Stimulated activated CD8-positive, alpha-beta memory T cell treated with anti-CD3 and anti-CD28 coated beads, Interleukin-15, amount 100 ng/mL, for 48 hours (primary cell): Measurements from ENCODE around the gene TAS2R16.
"Not testable (repeated sequence)": the region's sequence is repeated elsewhere in the genome, so short reads cannot be mapped to it uniquely, and the experiment has no call there.

Experiments used
- DNase-seq, 2 donors: peaks; one replicate each; pipeline ENCODE4 v3.0.0-alpha.2; 2020; ENCODE audit warnings: low read depth in 2 of 2

Gene TAS2R16

GRCh38 chr7:122972056-122972455 lies 23.4 kb downstream of the TAS2R16 start:
- DNase-seq, result no peak

DNA sequence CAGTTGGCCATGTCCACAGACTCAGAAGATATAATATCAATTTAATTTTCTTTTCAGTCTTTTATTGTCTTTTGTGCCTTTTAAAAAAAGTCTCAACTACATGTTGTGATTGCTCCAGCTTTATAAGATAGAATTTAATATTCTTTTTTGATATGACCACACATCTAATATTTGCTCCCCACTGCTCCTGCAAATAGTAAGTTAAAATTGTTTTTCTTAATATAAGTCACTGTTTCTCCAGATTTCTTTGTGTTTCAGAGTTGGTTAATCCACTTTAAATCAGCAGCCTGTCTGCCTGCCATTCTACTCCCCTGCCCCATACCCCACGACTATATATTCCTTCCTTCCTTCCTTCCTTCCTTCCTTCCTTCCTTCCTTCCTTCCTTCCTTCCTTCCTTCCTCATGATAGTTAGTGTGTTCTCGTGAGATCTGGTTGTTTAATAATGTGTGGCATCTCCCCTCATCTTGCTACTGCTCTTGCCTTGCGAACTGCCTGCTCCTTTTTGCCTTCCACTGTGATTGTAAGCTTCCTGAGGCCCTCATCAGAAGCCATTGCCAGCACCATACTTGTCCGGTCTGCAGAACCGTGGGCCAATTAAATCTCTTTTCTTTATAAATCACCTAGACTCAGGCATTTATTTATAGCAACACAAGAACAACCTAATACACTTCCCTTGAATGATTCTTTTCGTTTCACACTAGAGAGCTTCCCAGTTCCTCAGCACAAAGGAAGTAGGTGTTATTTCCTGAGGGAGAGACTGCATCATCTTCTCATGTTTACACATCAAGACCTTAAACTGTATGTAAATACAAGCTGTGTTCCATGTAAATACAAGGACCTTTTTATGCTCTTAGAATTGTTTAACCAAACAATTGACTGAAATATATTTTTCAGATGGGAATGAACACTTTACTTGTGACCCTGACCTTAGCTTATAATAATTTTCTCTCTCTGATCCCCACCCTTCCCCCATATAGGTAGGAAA lies 24.5 kb downstream of the TAS2R16 start:
- DNase-seq, result no peak

- DNase-seq, result no peak
Observed at GRCh38 chr7:122968389-122968788, 27.1 kb downstream of the TAS2R16 start.

DNA sequence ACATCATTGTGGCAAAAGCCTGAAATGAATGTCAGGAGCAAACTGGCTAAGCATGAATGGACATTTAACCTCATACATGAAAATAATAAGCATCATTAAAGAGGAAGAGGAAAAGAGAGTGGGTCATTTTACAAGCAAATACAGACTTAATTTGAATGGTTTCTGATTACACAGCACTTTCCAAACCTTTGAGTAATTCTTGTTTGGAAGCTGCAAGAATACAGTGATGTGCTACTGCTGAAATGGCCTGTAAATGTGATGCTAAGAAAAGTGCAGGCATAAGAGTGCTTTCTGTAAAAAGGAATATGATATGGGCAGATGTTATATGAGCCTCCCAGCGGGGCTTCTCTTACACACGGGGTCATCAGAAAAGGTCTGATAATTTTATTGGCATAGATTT lies 30.2 kb downstream of the TAS2R16 start:
- no peak for DNase-seq

GRCh38 chr7:122953678-122954077 lies 41.8 kb downstream of the TAS2R16 start:
- DNase-seq, result not testable (repeated sequence)

DNA sequence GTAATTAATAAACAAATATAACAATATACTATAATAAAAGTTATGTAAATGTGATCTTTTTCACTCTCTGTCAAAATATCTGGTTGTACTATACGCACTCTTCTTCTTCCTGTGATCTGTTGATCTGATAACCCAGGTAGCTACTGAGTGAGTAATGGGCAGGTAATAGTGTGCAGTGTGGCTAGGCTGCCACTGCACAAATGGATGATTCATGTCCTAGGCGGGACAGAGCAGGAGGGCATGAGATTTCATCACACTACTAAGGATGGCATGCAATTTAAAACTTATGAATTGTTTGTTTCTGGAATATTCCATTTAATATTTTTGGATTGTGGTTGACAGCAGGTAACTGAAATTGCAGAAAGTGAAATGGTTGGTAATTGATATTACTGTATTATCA lies 44.5 kb downstream of the TAS2R16 start:
- DNase-seq, result no peak

- DNase-seq, result no peak
Observed at GRCh38 chr7:122949186-122949585, 46.3 kb downstream of the TAS2R16 start.
